ENCODE measurements around the gene TMEM260. TPM values are rescaled to one million over a fixed set of nuclear protein-coding genes. Genes with fewer than 3 reads are reported as not detected.

The TMEM260 gene
- total RNA-seq, 1 donor from 2014 or later = 31.7 TPM

- H3K27ac Mint-ChIP-seq = no peak overlapping the region
- peaks cover 24% of the 10 kb centered on the region for H3K9me3 Mint-ChIP-seq
- no peaks in the 10 kb centered on the region for H3K36me3 Mint-ChIP-seq
- H3K4me3 Mint-ChIP-seq = no peak overlapping the region
- peaks cover 31% of the 10 kb centered on the region for H3K27me3 Mint-ChIP-seq (ENCODE audit: low read depth)
- DNase-seq (ENCODE audit: low spot score in 2 of 2, unreplicated experiment in 2 of 2) = no peak
- TF ChIP-seq CTCF (IDR thresholded peaks at IDR 0.05; ENCODE audit: unreplicated experiment) = no peak
- H3K4me1 Mint-ChIP-seq = no peaks in the 10 kb centered on the region
These were observed 18.0 kb upstream of the TMEM260 start for GRCh38 chr14:56561606-56562005.

- no peaks in the 10 kb centered on the region for H3K36me3 Mint-ChIP-seq
- DNase-seq (ENCODE audit: low spot score in 2 of 2, unreplicated experiment in 2 of 2) = no peak
- H3K9me3 Mint-ChIP-seq = peaks cover 24% of the 10 kb centered on the region
- no peak overlapping the region for H3K27ac Mint-ChIP-seq
- no peak overlapping the region for H3K4me3 Mint-ChIP-seq
- H3K4me1 Mint-ChIP-seq = no peaks in the 10 kb centered on the region
- H3K27me3 Mint-ChIP-seq (ENCODE audit: low read depth) = peaks cover 30% of the 10 kb centered on the region
- no peak for TF ChIP-seq CTCF (IDR thresholded peaks at IDR 0.05; ENCODE audit: unreplicated experiment)
These were observed 16.7 kb upstream of the TMEM260 start for GRCh38 chr14:56562883-56563282.

GRCh38 chr14:56569174-56569573 is 10.4 kb upstream of the TMEM260 start:
- DNase-seq (ENCODE audit: low spot score in 2 of 2, unreplicated experiment in 2 of 2) = no peak
- Mint-ChIP-seq H3K27me3 (ENCODE audit: low read depth) (peaks cover 32% of the 10 kb centered on the region), H3K4me3 (no peak overlapping the region), H3K9me3 (peaks cover 9% of the 10 kb centered on the region), H3K27ac (no peak overlapping the region), H3K4me1 (no peaks in the 10 kb centered on the region), H3K36me3 (no peaks in the 10 kb centered on the region)
- no peak for TF ChIP-seq CTCF (IDR thresholded peaks at IDR 0.05; ENCODE audit: unreplicated experiment)

GRCh38 chr14:56570295-56570694 is 9.3 kb upstream of the TMEM260 start:
- Mint-ChIP-seq H3K4me3 (no peak overlapping the region), H3K36me3 (no peaks in the 10 kb centered on the region), H3K4me1 (no peaks in the 10 kb centered on the region), H3K27me3 (ENCODE audit: low read depth) (peaks cover 32% of the 10 kb centered on the region), H3K9me3 (peaks cover 3% of the 10 kb centered on the region), H3K27ac (no peak overlapping the region)
- no peak for TF ChIP-seq CTCF (IDR thresholded peaks at IDR 0.05; ENCODE audit: unreplicated experiment)
- no peak for DNase-seq (ENCODE audit: low spot score in 2 of 2, unreplicated experiment in 2 of 2)

GRCh38 chr14:56580221-56580711 is 668 bp downstream of the TMEM260 start:
- Mint-ChIP-seq H3K27ac (peak overlapping the region; percentile 85), H3K4me1 (peaks cover 22% of the 10 kb centered on the region)

More at GRCh38 chr14:56580221-56580711, 668 bp downstream of the TMEM260 start:
- Mint-ChIP-seq H3K36me3 (no peaks in the 10 kb centered on the region), H3K9me3 (no peaks in the 10 kb centered on the region), H3K4me3 (peak overlapping the region; percentile 82), H3K27me3 (ENCODE audit: low read depth) (no peaks in the 10 kb centered on the region)
- TF ChIP-seq CTCF (IDR thresholded peaks at IDR 0.05; ENCODE audit: unreplicated experiment) = no peak
- no peak for DNase-seq (ENCODE audit: low spot score in 2 of 2, unreplicated experiment in 2 of 2)

Data from mesothelial cell of epicardium (in vitro differentiated cells).